Epidermal melanocyte (primary cell): ENCODE data around the gene THSD7A.

Experiments
- DNase-seq: peaks from one replicate; pipeline ENCODE4 v3.0.0; 2011; ENCODE audit warnings: low spot score; ENCODE audit not compliant: insufficient read length

The THSD7A gene

GRCh38 chr7:11591055-11591633, 240.9 kb downstream of the THSD7A start:
- DNase-seq: no peak

- DNase-seq: no peak
These were observed 242.7 kb downstream of the THSD7A start for GRCh38 chr7:11589251-11589650.

- DNase-seq: no peak
These were observed 244.2 kb downstream of the THSD7A start for GRCh38 chr7:11587814-11588213.

DNA sequence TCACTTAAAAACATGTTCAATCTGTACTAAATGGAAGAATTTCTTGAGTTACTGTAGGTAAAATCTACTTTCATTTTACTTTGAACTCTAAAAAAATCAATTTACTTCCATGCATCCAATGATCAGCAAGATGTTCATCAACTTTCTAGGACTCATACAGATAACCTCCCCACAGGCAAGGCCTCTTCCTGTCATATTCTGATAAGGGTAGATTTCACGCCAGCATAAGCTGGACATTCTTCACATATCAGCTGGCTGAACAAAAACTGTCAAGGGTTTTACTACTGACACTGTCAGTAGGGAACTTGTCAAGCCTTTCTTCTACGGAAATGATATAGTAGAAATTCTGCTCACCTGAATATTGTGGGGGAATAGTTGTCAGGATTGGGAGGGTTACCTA, 244.9 kb downstream of the THSD7A start:
- DNase-seq: no peak

GRCh38 chr7:11584406-11585031, 247.5 kb downstream of the THSD7A start:
- no peak for DNase-seq

DNA sequence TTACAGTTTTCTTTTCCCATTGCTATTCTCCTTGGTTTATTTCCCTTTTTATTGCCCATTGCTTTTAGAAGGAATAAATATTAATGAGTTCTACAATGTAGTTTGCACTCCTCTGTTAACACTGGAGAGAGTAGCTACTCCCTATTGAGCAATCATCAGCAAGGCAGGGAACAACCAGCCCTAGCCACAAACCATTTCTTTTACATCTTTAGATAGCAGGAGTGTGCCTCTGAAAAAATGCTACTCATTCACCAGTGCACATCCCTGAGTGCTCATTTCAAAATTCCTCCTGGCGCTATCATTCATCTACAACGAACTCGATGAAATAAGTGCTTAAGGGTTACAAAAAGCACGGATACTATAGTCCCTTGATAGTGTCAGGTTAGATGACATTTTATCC, 252.9 kb downstream of the THSD7A start:
- no peak for DNase-seq

GRCh38 chr7:11576310-11576709, 255.7 kb downstream of the THSD7A start:
- DNase-seq: no peak

DNA sequence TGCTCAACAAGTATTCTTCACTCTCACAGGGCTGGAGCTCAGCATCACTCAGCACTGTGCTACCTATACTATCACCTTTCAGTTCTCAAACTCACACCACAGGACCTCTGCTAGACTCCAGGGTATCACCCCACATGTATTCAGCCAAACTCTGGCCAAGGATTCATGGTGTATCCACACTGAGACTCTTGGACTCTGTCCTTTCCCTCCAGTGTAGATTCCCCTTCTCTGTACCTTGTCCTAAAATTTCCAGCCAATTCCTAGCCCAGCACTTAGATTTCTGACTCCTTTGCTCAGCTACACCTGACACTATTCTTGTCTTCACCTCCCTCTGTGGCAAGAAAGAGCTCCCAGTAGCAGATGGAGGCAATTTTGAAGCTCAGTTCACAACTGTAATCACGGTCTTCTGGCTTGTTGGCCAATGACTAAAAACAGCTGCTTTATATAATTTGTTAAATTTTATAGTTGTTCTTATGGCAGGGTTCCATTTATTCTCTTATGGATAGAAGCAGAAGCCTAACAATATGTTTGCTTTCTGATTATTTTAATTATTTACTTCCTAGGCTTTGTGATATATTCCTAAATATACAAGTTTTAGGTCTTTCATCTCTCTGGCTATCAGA, 258.8 kb downstream of the THSD7A start:
- DNase-seq: no peak

DNA sequence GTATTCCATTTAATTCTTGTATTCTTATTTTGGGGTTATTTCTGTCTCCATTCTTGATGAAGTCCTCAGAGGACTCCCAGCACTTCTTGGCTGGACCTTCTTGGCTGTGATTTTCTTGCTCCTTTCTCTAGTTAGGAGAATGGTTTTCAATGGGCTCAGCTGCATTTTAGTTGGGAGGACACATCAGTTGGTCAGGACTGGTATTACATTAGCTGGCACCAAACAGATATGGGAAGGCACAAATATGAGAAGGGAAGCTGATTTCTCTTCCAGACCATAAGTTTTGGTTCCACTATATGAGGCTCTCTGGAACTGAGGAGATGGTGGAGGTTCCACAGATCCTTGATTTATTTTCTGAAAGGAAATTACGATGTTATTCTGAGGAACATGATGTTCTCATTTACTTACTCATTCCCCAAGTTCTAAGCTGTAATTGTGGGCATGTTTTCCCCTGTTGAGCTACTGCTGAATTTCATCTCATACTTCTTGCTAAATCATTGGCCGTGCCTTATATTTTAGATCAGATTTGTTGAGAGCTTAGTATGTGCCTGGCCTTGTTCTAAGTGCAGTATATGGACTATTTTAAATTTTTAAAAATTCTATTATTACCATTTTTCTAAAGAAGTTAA, 261.0 kb downstream of the THSD7A start:
- no peak for DNase-seq

GRCh38 chr7:11570205-11570604, 261.8 kb downstream of the THSD7A start:
- no peak for DNase-seq

- no peak for DNase-seq
These were observed 264.4 kb downstream of the THSD7A start for GRCh38 chr7:11567571-11567970.

GRCh38 chr7:11557627-11558026, 274.4 kb downstream of the THSD7A start:
- DNase-seq: no peak

DNA sequence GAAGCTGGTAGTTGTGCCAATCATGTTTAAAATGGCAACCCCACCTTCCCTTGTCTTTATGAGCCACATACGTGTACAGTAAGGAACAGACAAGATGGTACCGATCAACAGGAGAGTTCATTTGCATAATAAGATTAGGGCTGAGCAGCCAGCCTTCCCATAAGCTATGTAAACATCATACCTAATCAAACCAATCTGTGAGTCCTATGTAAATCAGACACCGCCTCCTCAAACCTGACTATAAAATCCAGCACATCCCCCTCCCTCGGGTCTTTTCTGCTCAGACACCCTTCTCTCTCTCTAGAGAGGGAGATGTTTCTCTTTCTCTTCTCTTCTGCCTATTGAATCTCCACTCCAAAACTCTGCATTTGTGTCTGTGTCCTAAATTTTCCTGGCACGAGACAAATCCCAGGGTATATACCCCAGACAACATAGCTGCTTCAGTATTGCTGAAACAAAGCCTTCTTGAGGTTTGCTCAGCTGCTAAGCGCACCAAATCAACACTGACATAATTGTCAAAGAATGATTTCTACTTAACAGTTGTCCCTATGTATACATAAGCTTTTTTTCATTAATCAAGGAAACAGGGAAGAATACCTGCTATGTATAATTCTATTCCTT, 279.2 kb downstream of the THSD7A start:
- DNase-seq: no peak

- DNase-seq: no peak
These were observed 280.5 kb downstream of the THSD7A start for GRCh38 chr7:11551470-11551869.

DNA sequence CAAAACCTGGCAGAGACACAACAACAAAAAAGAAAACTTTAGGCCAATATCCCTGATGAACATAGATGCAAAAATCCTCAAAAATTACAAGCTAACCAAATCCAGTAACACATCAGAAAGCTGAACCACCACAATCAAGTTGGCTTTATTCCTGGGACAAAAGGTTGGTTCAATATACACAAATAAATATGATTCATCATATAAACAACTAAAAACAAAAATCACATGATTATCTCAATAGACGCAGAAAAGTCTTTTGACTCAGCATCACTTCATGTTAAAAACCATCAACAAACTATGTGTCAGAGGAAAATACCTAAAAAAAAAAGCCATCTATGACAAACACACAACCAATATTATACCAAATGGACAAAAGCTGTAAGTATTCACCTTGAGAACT, 283.5 kb downstream of the THSD7A start:
- no peak for DNase-seq

- no peak for DNase-seq
These were observed 290.7 kb downstream of the THSD7A start for GRCh38 chr7:11541330-11541729.

DNA sequence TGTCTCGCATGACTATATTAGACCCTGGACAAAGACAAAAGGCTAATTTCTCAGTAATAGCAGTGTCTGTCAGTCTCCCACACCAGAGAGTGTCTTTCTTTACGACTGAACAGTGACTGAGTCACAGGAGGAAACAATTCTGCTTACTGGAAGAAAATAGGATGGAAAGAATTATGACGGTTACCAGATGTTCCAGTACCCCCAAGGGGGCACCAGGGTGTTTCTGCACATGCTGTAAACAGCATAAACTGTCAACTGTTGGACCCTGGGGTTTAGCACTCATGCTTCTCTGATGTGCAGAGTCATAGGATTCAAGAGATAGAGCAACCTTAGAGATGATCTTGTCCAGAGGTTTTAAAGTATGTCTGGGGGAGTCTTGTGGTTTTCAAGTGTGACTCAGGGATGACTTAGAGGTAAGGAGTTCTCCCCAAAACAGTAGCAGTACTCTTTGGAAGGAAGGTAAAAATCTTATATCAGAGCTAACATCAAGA, 291.7 kb downstream of the THSD7A start:
- DNase-seq: no peak

DNA sequence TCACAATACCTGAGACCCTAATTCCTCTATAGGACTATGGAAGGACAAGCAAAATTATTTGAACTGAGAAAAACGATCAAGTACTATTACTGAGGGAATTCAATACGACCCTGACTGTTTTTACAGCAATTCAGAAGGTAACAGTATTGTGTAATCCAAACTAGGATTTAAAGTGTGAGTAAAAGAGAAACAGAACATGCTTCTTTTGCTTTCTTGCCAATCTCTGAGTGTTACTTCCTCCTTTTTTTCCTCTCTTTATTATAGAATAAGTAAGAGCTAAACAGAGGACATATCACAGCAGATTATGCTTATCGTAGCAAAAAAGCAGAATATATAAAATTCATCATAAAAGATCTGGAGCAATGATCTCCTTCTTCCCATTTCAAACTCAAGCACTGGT, 292.1 kb downstream of the THSD7A start:
- no peak for DNase-seq

- DNase-seq: no peak
These were observed 293.2 kb downstream of the THSD7A start for GRCh38 chr7:11538751-11539299.

DNA sequence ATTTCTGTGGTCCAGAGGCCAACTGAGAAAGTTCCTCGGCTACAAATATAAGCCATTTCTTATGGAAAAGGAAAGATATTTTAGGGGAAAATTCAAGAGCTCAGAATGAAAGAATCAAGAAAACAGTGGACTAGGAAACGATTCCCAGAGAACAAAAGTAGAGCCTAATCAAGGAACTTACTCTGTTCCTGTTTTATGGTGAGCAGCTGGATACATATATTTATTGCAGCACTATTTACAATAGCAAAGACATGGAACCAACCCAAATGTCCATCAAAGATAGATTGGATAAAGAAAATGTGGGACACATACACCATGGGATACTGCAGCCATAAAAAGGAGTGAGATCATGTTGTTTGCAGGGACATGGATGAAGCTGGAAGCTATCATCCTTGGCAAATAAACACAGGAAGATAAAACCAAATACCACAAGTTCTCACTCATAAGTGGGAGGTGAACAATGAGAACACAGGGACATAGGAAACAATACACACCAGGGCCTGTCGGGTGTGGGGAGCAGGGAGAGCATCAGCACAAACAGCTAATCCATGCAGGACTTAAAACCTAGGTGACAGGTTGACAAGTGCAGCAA, 298.7 kb downstream of the THSD7A start:
- DNase-seq: no peak

- DNase-seq: no peak
These were observed 302.6 kb downstream of the THSD7A start for GRCh38 chr7:11529382-11529781.
